Ovary (tissue), 9 donors: ENCODE measurements around the gene LINGO3. TPM values are rescaled to one million over a fixed set of nuclear protein-coding genes. Genes with fewer than 3 reads are reported as not detected.

Experiments
- DNase-seq, 5 donors: peaks; one replicate each; pipeline ENCODE4 v3.0.0-alpha.2; 2019 to 2020
- H3K27ac ChIP-seq, 2 donors: fragments of 200-600 bp; one replicate each; pipeline versions ENCODE4 v1.5.1 to v1.8.0; 2019 to 2022
- H3K27me3 ChIP-seq: fragments of 200-600 bp; one replicate; pipeline ENCODE4 v1.8.0; 2022
- H3K36me3 ChIP-seq: fragments of 200-600 bp; sonication (generic); one replicate; pipeline ENCODE4 v1.5.1; 2019
- H3K4me1 ChIP-seq: one replicate; pipeline ENCODE4 v1.8.1; 2013; ENCODE audit warnings: mild to moderate bottlenecking, moderate library complexity; ENCODE audit not compliant: insufficient read depth
- H3K4me3 ChIP-seq: fragments of 200-600 bp; sonication (generic); one replicate; pipeline ENCODE4 v1.5.1; 2017
- H3K9me3 ChIP-seq, 2 donors: fragments of 200-600 bp in 1 of 2; sonication (generic) in 1 of 2; one replicate each; pipeline versions ENCODE4 v1.5.1 to v1.8.1; 2013 to 2019; ENCODE audit warnings: mild to moderate bottlenecking in 1 of 2, moderate library complexity in 1 of 2
- EP300 ChIP-seq: sonication (generic); formaldehyde crosslinking; IDR thresholded peaks from one replicate; pipeline ENCODE4 v1.6.1; 2017; ENCODE audit warnings: antibody characterized with exemption
- POLR2A ChIP-seq: fragments of 450-650 bp; IDR thresholded peaks from one replicate; pipeline ENCODE4 v1.6.1; 2017; ENCODE audit warnings: antibody characterized with exemption, mild to moderate bottlenecking, moderate library complexity
- WGBS, 3 donors: extraction: QIAGEN DNeasy Blood & Tissue Kit in 1 of 3; methylation state at CpG; one replicate each; pipeline versions ENCODE4 v1.1.5 to v1.1.7; 2013 to 2017; 5-methylcytosine and 5-hydroxymethylcytosine counted together
- intact Hi-C, 4 donors: fragments of 100-400 bp; cut with DNase I; formaldehyde crosslinking; loops; one replicate each; pipeline versions ENCODE4 v1.11.0 to v1.15.1; 2022 to 2023
- polyA plus RNA-seq, 2 donors: library from polyadenylated mRNA; stranded (reverse); fragments of 200-250 nt in 1 of 2; fragments of 350-450 nt in 1 of 2; fragmentation: Illumina TruSeq in 1 of 2; extraction: RNeasy Lipid Tissue Mini Kit (QIAGEN cat#74804) in 1 of 2; gene quantifications; one replicate each; pipeline ENCODE4 v1.2.3, GENCODE V29; 2013 to 2014
- total RNA-seq, 7 donors: library from RNA; depleted of rRNA in 2 of 7; stranded (reverse); fragments of >200 nt in 2 of 7; fragmentation: NEBNext Ultra II Directional in 3 of 7; extraction: Animal tissue kit (Norgen Biotek cat#: 25700) in 3 of 7; gene quantifications; one replicate each; pipeline versions ENCODE4 v1.1.0 to v1.2.4, GENCODE V29; 2016 to 2023
- TF ChIP-seq, protein P1 (sequence below), 3 donors: fragments of 450-650 bp in 2 of 3; fragments of 200-600 bp in 1 of 3; IDR thresholded peaks; one replicate each; pipeline versions ENCODE4 v1.5.1 to v1.8.0; 2016 to 2022; ENCODE audit warnings: antibody characterized with exemption in 3 of 3, mild to moderate bottlenecking in 1 of 3
- donor health status: DM: no; HTN: no; CAD: no; lungs with moderate emphysema.
- donor health status: DM: no; HTN: no; CAD: no.
- donor health status: Bipolar disorder and iron deficiency.
- donor health status: DM: yes; HTN: yes; CAD: no.
- donor health status: DM: no; HTN: no; CAD: no.
- donor health status: DM: yes; HTN: yes; CAD: no.

Gene LINGO3
- total and polyA plus RNA-seq, 9 donors, result not detected

- Histone ChIP-seq H3K27ac (no peak overlapping the region), H3K9me3 (no peaks in the 10 kb centered on the region), H3K4me1 (peaks cover 8% of the 10 kb centered on the region), H3K27me3 (no peaks in the 10 kb centered on the region), H3K4me3 (no peak overlapping the region), H3K36me3 (no peaks in the 10 kb centered on the region)
- 94 to 96% (median 96%) methylated on average over 19 to 27 of the region's 27 CpGs for WGBS, 3 donors
- intact Hi-C loops, result no loop called here
- TF ChIP-seq, protein P1, sequence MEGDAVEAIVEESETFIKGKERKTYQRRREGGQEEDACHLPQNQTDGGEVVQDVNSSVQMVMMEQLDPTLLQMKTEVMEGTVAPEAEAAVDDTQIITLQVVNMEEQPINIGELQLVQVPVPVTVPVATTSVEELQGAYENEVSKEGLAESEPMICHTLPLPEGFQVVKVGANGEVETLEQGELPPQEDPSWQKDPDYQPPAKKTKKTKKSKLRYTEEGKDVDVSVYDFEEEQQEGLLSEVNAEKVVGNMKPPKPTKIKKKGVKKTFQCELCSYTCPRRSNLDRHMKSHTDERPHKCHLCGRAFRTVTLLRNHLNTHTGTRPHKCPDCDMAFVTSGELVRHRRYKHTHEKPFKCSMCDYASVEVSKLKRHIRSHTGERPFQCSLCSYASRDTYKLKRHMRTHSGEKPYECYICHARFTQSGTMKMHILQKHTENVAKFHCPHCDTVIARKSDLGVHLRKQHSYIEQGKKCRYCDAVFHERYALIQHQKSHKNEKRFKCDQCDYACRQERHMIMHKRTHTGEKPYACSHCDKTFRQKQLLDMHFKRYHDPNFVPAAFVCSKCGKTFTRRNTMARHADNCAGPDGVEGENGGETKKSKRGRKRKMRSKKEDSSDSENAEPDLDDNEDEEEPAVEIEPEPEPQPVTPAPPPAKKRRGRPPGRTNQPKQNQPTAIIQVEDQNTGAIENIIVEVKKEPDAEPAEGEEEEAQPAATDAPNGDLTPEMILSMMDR (IDR thresholded peaks at IDR 0.05), result no peak
- TF ChIP-seq EP300, result no peak
- TF ChIP-seq POLR2A, result no peak
- peak in 1 of 5 donors; percentile 14 for DNase-seq
Observed at GRCh38 chr19:2334426-2334825, 26.5 kb upstream of the LINGO3 start.

DNA sequence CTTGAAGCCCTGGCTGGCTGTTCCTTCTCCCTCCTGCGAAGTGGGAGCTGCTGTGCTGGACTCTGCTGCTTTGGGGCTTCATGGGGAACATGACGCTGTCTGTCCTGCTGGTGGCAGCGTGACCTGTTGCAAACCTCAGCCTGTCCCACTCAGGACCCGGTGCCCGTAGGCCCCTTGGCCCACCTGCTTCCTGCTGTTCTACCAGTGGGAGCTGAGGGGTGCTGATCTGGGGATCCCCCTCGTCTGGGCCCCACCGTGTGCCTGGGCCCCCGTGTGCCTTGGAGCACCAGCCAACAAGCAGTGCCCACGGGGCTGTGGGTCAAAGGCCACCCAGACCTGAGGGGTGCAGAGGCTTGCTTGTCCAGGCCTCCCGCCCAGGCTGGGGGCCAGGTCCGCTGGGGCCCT, 25.9 kb upstream of the LINGO3 start:
- intact Hi-C loops, result no loop called here
- WGBS, 3 donors, result 66 to 81% (median 75%) methylated on average over 10 to 11 of the region's 11 CpGs
- Histone ChIP-seq H3K27me3 (no peaks in the 10 kb centered on the region), H3K4me1 (peaks cover 12% of the 10 kb centered on the region), H3K36me3 (no peaks in the 10 kb centered on the region), H3K4me3 (no peak overlapping the region), H3K27ac (no peak overlapping the region), H3K9me3 (no peaks in the 10 kb centered on the region)
- no peak for DNase-seq
- TF ChIP-seq, protein P1 (IDR thresholded peaks at IDR 0.05), result no peak
- TF ChIP-seq EP300, result no peak
- TF ChIP-seq POLR2A, result no peak

DNA sequence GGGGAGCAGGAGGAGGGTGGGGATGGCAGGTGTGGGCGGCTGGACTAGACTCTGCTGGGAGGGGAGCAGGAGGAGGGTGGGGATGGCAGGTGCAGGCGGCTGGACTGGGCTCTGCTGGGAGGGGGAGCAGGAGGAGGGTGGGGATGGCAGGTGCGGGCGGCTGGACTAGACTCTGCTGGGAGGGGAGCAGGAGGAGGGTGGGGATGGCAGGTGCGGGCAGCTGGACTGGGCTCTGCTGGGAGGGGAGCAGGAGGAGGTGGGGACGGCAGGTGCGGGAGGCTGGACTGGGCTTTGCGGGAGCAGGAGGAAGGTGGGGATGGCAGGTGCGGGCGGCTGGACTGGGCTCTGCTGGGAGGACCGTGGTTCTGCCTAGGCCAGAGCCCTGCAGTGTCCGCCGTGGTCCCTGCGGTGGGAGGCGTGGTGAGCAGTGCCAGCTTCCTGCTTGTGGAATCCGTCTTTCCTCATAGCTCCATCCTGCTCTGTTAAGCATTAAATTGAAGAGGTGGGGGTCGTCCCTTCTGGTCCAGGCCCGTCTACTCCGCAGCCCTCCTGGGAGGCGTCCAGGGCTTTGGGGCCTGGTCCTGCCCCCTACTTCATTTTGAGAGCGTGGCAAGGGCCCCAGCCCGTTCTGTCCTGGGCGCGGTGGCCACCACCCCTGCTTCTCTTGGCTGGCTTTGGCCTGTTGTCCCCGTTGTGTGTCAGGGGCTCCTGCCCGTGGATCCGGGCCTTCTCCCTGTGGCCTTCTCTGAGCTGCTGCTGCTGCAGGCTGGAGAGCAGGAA, 25.3 kb upstream of the LINGO3 start:
- H3K4me1 ChIP-seq, result peaks cover 12% of the 10 kb centered on the region
- H3K27me3 ChIP-seq, result no peaks in the 10 kb centered on the region
- no peak for TF ChIP-seq POLR2A
- WGBS, 3 donors, result 69 to 79% (median 78%) methylated on average over 26 to 27 of the region's 27 CpGs
- H3K4me3 ChIP-seq, result no peak overlapping the region
- intact Hi-C loops, result no loop called here
- peak in 1 of 5 donors; percentile 13 for DNase-seq
- no peaks in the 10 kb centered on the region for H3K9me3 ChIP-seq
- no peak overlapping the region for H3K27ac ChIP-seq
- H3K36me3 ChIP-seq, result no peaks in the 10 kb centered on the region

GRCh38 chr19:2332341-2333026, 24.5 kb upstream of the LINGO3 start:
- Histone ChIP-seq H3K27ac (no peak overlapping the region), H3K27me3 (no peaks in the 10 kb centered on the region), H3K36me3 (no peaks in the 10 kb centered on the region), H3K4me3 (no peak overlapping the region), H3K9me3 (no peaks in the 10 kb centered on the region), H3K4me1 (peaks cover 10% of the 10 kb centered on the region)
- 79 to 86% (median 85%) methylated on average over 16 to 17 of the region's 17 CpGs for WGBS, 3 donors
- DNase-seq, result no peak
- TF ChIP-seq EP300 (no peak), POLR2A (no peak)
- TF ChIP-seq, protein P1 (IDR thresholded peaks at IDR 0.05), result no peak
- intact Hi-C loops, result no loop called here
